Measurements from ENCODE around the gene POLR2M.

Gene POLR2M

DNA sequence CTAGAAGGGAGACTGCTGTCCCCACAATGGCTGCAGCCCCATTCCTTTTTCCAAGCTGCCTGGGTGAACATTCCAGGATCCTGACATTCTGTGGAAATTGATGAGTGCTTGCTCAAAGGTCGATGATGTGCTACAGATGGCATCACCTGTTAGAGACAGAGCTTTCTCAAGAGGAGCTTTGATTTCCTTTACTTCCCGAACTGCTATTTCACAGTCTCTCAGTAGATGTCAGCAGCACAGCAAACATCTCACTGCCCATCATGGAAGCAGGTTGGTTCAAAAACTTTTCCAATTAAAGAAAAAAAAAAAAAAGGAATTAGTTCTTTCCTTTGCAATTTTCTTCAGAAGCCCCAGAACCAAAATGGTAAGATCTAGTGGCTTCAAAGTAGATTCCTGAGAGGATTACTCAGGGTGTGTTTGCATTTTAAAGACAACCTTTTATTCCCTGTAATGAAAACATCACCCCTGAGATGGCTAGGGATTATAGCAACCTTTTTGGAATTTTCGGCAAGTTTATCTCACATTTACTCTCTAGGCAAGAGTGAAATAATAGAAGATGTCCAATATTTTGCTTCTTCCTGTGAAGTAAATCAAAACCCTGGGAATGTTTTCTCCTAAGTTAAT, 44.8 kb downstream of the POLR2M start:
- peak; percentile 15 for DNase-seq (ENCODE audit: extremely low spot score)
- no peak for TF ChIP-seq BHLHE40 (IDR thresholded peaks at IDR 0.05; ENCODE audit: borderline replicate concordance)
- no peak for TF ChIP-seq HDGF (IDR thresholded peaks at IDR 0.05; ENCODE audit: borderline replicate concordance)
- no peak for TF ChIP-seq ELF4 (IDR thresholded peaks at IDR 0.05)
- no peak for TF ChIP-seq ARNT (IDR thresholded peaks at IDR 0.05)
- no peak for TF ChIP-seq SUZ12 (IDR thresholded peaks at IDR 0.05)
- TF ChIP-seq LEF1 (IDR thresholded peaks at IDR 0.05; ENCODE audit: borderline replicate concordance) = no peak
- TF ChIP-seq FOXK2 (IDR thresholded peaks at IDR 0.05) = no peak
- TF ChIP-seq SP1 (IDR thresholded peaks at IDR 0.05) = no peak
- no peak for TF ChIP-seq CTBP1 (IDR thresholded peaks at IDR 0.05; ENCODE audit: borderline replicate concordance)
- CTCF ChIA-PET = interaction anchor here (0.6 to 2.2 kb wide), 8 partner anchors 8 to 321 kb away, joined by 3 to 16 read pairs (median 5); no protein-coding TSS in a partner anchor
- POLR2A ChIA-PET = no interaction called here

DNA sequence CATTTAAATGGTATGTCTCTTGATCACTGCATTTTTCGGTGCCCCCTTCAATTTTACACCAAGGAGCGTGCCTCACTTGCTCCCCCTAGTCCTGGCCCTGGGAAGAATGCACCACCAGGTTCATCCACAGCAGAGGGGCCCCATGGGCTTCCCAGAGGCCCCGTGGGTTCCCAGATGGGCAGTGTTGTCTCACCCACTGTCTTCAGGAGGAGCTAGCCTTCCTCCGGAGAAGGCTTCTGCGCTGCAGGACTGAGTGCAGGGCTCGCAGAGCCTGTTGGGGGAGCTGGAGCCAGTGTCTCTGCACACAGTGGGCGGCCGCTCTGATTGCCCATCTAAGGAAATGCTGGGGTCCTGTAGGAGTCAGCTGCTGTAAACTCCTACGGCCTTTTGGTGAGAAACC, 45.9 kb downstream of the POLR2M start:
- no peak for DNase-seq (ENCODE audit: extremely low spot score)
- CTCF ChIA-PET = no interaction called here
- POLR2A ChIA-PET = no interaction called here

DNA sequence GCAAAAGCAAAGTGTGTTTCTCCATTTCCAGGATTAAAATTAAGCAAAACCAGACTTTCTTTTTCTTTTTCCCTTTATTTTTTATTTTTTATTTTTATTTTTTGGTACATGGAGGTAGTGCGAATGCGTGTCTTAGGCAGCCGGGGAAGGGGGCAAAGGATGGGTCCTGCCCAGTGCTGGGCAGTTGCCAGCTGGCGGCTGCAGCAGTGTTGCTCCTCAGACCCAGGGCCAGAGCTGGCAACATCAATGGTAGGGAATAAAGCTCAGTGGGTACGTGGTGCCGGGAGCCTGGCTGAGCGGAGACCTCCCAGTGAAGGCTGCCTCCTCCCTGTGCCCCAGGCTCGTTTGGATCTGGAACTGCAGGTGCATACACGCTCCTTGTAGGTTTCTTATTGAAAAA, 46.3 kb downstream of the POLR2M start:
- DNase-seq (ENCODE audit: extremely low spot score) = no peak
- ChIA-PET POLR2A (no interaction called here), CTCF (no interaction called here)
- TF ChIP-seq LEF1 (IDR thresholded peaks at IDR 0.05; ENCODE audit: borderline replicate concordance) (no peak), CTBP1 (IDR thresholded peaks at IDR 0.05; ENCODE audit: borderline replicate concordance) (no peak), FOXM1 (IDR thresholded peaks at IDR 0.05; ENCODE audit: borderline replicate concordance) (no peak), NFRKB (IDR thresholded peaks at IDR 0.05) (no peak), HDGF (IDR thresholded peaks at IDR 0.05; ENCODE audit: borderline replicate concordance) (no peak), BHLHE40 (IDR thresholded peaks at IDR 0.05; ENCODE audit: borderline replicate concordance) (no peak), ELF4 (IDR thresholded peaks at IDR 0.05) (no peak), ZNF384 (IDR thresholded peaks at IDR 0.05) (no peak), L3MBTL2 (conservative IDR thresholded peaks at IDR 0.05) (no peak), TARDBP (IDR thresholded peaks at IDR 0.05) (no peak), FOXK2 (IDR thresholded peaks at IDR 0.05) (no peak), SP1 (IDR thresholded peaks at IDR 0.05) (no peak), SUZ12 (IDR thresholded peaks at IDR 0.05) (no peak), FOXA1 (IDR thresholded peaks at IDR 0.05) (no peak), ARNT (IDR thresholded peaks at IDR 0.05) (no peak)
- TF ChIP-seq, protein P1, sequence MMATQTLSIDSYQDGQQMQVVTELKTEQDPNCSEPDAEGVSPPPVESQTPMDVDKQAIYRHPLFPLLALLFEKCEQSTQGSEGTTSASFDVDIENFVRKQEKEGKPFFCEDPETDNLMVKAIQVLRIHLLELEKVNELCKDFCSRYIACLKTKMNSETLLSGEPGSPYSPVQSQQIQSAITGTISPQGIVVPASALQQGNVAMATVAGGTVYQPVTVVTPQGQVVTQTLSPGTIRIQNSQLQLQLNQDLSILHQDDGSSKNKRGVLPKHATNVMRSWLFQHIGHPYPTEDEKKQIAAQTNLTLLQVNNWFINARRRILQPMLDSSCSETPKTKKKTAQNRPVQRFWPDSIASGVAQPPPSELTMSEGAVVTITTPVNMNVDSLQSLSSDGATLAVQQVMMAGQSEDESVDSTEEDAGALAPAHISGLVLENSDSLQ (IDR thresholded peaks at IDR 0.05) = no peak

More for the DNA sequence above, 45.9 kb downstream of the POLR2M start:
- TF ChIP-seq, protein P1 (IDR thresholded peaks at IDR 0.05) = no peak
- TF ChIP-seq FOXA1 (IDR thresholded peaks at IDR 0.05) (no peak), FOXM1 (IDR thresholded peaks at IDR 0.05; ENCODE audit: borderline replicate concordance) (no peak), HDGF (IDR thresholded peaks at IDR 0.05; ENCODE audit: borderline replicate concordance) (no peak), ZNF384 (IDR thresholded peaks at IDR 0.05) (no peak), CTBP1 (IDR thresholded peaks at IDR 0.05; ENCODE audit: borderline replicate concordance) (no peak), ELF4 (IDR thresholded peaks at IDR 0.05) (no peak), FOXK2 (IDR thresholded peaks at IDR 0.05) (no peak), LEF1 (IDR thresholded peaks at IDR 0.05; ENCODE audit: borderline replicate concordance) (no peak), TARDBP (IDR thresholded peaks at IDR 0.05) (no peak), SP1 (IDR thresholded peaks at IDR 0.05) (no peak), NFRKB (IDR thresholded peaks at IDR 0.05) (no peak), ARNT (IDR thresholded peaks at IDR 0.05) (no peak), BHLHE40 (IDR thresholded peaks at IDR 0.05; ENCODE audit: borderline replicate concordance) (no peak), SUZ12 (IDR thresholded peaks at IDR 0.05) (no peak), L3MBTL2 (conservative IDR thresholded peaks at IDR 0.05) (no peak)

DNA sequence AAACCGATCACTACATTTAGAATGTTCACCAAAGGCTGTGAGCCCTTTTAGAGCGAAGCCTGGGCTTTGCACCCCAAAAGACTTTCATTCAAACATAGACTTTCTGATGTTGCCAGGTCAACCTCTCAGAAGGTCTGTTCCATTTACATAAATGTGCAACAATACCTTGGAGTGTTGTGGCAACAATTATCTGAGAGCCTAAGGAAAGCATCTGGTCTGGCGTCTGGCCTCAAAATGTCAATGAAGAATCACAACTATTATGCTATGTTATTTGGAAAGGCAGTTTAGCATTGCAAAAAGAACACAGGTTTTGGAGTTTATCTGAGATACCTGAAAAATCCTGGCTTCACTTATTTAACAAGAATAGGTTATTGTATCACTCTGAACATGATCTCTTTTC, 50.0 kb downstream of the POLR2M start:
- ChIA-PET CTCF (no interaction called here), POLR2A (no interaction called here)
- no peak for DNase-seq (ENCODE audit: extremely low spot score)
- TF ChIP-seq BHLHE40 (IDR thresholded peaks at IDR 0.05; ENCODE audit: borderline replicate concordance) (no peak), SP1 (IDR thresholded peaks at IDR 0.05) (no peak), NFRKB (IDR thresholded peaks at IDR 0.05) (no peak), SUZ12 (IDR thresholded peaks at IDR 0.05) (no peak), TARDBP (IDR thresholded peaks at IDR 0.05) (no peak)

DNA sequence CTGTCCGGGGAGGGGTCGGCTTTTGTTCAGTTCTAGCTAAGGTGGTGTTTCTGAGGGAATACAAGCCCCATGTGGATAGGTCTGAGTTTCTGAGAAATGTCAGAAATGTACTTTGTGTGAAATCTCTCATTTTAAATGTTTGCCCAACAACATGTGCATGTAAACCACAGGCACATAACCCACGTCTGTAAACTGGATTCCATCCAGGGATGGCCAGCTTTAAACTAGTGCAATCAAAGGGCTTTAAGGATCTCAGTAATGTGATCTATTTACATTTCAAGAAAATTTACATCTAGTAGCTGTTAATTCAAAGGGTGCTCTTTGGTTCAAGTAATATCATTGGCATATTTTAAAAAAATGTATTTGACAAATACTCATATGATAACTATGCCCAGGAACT, 52.0 kb downstream of the POLR2M start:
- CTCF ChIA-PET = no interaction called here
- POLR2A ChIA-PET = no interaction called here
- TF ChIP-seq ARNT (IDR thresholded peaks at IDR 0.05) (no peak), SP1 (IDR thresholded peaks at IDR 0.05) (no peak), L3MBTL2 (conservative IDR thresholded peaks at IDR 0.05) (no peak), FOXA1 (IDR thresholded peaks at IDR 0.05) (no peak), BHLHE40 (IDR thresholded peaks at IDR 0.05; ENCODE audit: borderline replicate concordance) (no peak), NFRKB (IDR thresholded peaks at IDR 0.05) (no peak), HDGF (IDR thresholded peaks at IDR 0.05; ENCODE audit: borderline replicate concordance) (no peak), LEF1 (IDR thresholded peaks at IDR 0.05; ENCODE audit: borderline replicate concordance) (no peak), TARDBP (IDR thresholded peaks at IDR 0.05) (no peak), SUZ12 (IDR thresholded peaks at IDR 0.05) (no peak), ZNF384 (IDR thresholded peaks at IDR 0.05) (no peak), FOXM1 (IDR thresholded peaks at IDR 0.05; ENCODE audit: borderline replicate concordance) (no peak), CTBP1 (IDR thresholded peaks at IDR 0.05; ENCODE audit: borderline replicate concordance) (no peak), FOXK2 (IDR thresholded peaks at IDR 0.05) (no peak), ELF4 (IDR thresholded peaks at IDR 0.05) (no peak)
- TF ChIP-seq, protein P1 (IDR thresholded peaks at IDR 0.05) = no peak
- DNase-seq (ENCODE audit: extremely low spot score) = no peak

DNA sequence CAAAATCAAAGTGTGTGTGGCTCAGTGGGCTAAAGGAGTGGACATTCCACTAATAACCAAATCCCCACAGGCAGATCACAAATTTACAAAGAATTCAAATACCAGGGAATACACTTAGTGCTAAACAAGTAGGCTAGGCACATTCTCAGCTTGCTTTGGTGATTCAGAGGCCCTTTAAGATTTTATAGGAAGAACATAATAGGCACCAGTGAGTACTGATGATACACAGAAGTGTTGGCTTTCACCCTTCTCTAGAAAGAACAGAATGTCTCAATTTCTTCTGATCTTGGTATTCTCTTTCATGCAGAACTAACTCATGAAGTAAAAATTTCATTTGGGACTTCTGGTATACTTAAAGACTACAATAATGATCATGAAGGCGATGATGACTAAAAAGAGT, 55.0 kb downstream of the POLR2M start:
- CTCF ChIA-PET = no interaction called here
- DNase-seq (ENCODE audit: extremely low spot score) = no peak
- TF ChIP-seq, protein P1 (IDR thresholded peaks at IDR 0.05) = no peak
- TF ChIP-seq FOXA1 (IDR thresholded peaks at IDR 0.05) = no peak
- TF ChIP-seq NFRKB (IDR thresholded peaks at IDR 0.05) = no peak
- TF ChIP-seq ELF4 (IDR thresholded peaks at IDR 0.05) = no peak
- TF ChIP-seq L3MBTL2 (conservative IDR thresholded peaks at IDR 0.05) = no peak
- no peak for TF ChIP-seq ZNF384 (IDR thresholded peaks at IDR 0.05)
- TF ChIP-seq TARDBP (IDR thresholded peaks at IDR 0.05) = no peak
- no peak for TF ChIP-seq FOXK2 (IDR thresholded peaks at IDR 0.05)
- no peak for TF ChIP-seq HDGF (IDR thresholded peaks at IDR 0.05; ENCODE audit: borderline replicate concordance)
- no peak for TF ChIP-seq SUZ12 (IDR thresholded peaks at IDR 0.05)
- TF ChIP-seq LEF1 (IDR thresholded peaks at IDR 0.05; ENCODE audit: borderline replicate concordance) = no peak
- POLR2A ChIA-PET = no interaction called here
